Type B pancreatic cell (in vitro differentiated cells): ENCODE data around the gene RCN1. TPM values are rescaled to one million over a fixed set of nuclear protein-coding genes. Genes with fewer than 3 reads are reported as not detected.

Source experiments
- DNase-seq: peaks from one replicate; pipeline ENCODE4 v3.0.0; 2021; ENCODE audit warnings: mixed read lengths; ENCODE audit not compliant: unreplicated experiment; ENCODE audit errors: extremely low spot score
- H3K27ac Mint-ChIP-seq: 2 replicates; pipeline ENCODE4 v1.8.0; 2021; ENCODE audit warnings: mild to moderate bottlenecking, mixed read lengths
- H3K27me3 Mint-ChIP-seq: 2 replicates; pipeline ENCODE4 v1.8.0; 2021; ENCODE audit warnings: mixed read lengths
- H3K36me3 Mint-ChIP-seq: 2 replicates; pipeline ENCODE4 v1.8.0; 2021; ENCODE audit warnings: mixed read lengths
- H3K4me1 Mint-ChIP-seq: one replicate; pipeline ENCODE4 v1.8.0; 2021; ENCODE audit warnings: mixed read lengths; ENCODE audit not compliant: unreplicated experiment
- H3K4me3 Mint-ChIP-seq: 2 replicates; pipeline ENCODE4 v1.8.0; 2021; ENCODE audit warnings: mild to moderate bottlenecking, mixed read lengths
- H3K9me3 Mint-ChIP-seq: 2 replicates; pipeline ENCODE4 v1.8.0; 2021; ENCODE audit warnings: mixed read lengths
- total RNA-seq: library from RNA; stranded (reverse); gene quantifications from 2 replicates; pipeline ENCODE4 v1.2.1, GENCODE V29; 2021; ENCODE audit warnings: low replicate concordance
- TF ChIP-seq, protein P1 (sequence below): fragments of 200-600 bp; sonication (generic); conservative IDR thresholded peaks from 2 replicates; pipeline ENCODE4 v1.5.0; 2021; ENCODE audit warnings: antibody characterized with exemption, mild to moderate bottlenecking

RCN1 gene
- total RNA-seq, 1 donor from 2014 or later = 144 TPM

DNA sequence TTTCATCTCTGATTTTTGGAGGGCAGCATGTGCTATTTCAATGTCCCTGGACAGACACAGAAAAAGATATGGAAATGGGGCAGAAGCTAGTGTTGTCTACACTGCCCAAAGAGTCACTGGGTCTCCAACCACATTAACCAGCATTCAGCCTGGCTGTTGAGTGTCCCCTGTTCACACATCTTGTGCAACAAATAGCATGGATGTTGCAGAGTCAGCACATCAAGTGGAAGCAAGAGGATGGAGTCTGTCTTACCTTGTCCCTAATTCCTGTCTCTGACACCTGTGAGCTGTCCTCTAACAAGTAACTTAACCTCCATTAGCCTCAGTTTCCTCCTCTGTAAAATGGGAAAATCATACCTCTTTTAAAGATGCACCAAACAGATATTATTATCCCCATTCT, 60.2 kb downstream of the RCN1 start:
- TF ChIP-seq, protein P1, sequence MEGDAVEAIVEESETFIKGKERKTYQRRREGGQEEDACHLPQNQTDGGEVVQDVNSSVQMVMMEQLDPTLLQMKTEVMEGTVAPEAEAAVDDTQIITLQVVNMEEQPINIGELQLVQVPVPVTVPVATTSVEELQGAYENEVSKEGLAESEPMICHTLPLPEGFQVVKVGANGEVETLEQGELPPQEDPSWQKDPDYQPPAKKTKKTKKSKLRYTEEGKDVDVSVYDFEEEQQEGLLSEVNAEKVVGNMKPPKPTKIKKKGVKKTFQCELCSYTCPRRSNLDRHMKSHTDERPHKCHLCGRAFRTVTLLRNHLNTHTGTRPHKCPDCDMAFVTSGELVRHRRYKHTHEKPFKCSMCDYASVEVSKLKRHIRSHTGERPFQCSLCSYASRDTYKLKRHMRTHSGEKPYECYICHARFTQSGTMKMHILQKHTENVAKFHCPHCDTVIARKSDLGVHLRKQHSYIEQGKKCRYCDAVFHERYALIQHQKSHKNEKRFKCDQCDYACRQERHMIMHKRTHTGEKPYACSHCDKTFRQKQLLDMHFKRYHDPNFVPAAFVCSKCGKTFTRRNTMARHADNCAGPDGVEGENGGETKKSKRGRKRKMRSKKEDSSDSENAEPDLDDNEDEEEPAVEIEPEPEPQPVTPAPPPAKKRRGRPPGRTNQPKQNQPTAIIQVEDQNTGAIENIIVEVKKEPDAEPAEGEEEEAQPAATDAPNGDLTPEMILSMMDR = no peak
- peaks cover 30% of the 10 kb centered on the region for H3K27me3 Mint-ChIP-seq
- H3K4me3 Mint-ChIP-seq = no peak overlapping the region
- H3K4me1 Mint-ChIP-seq = no peaks in the 10 kb centered on the region
- no peaks in the 10 kb centered on the region for H3K36me3 Mint-ChIP-seq
- no peak overlapping the region for H3K27ac Mint-ChIP-seq
- no peak for DNase-seq
- H3K9me3 Mint-ChIP-seq = no peaks in the 10 kb centered on the region

DNA sequence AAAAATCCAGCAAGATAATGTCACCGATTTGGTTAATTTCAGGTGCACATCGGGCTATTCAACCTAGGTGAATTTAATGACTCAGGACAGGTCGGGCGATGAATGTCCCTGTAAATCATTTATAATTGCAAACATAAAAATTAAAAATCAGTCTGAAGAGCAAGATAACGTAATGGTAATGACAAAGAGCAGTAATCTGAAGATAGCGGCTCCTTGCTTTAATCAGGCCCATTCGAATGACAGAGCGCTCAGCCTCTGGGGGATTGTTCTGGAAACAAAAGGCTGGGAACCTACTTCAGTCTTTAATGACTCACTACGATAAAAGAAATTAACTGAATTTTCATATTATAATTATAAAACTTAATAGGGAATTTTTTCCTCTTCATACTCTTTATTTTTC, 61.3 kb downstream of the RCN1 start:
- H3K36me3 Mint-ChIP-seq = no peaks in the 10 kb centered on the region
- H3K4me3 Mint-ChIP-seq = no peak overlapping the region
- H3K27ac Mint-ChIP-seq = no peak overlapping the region
- H3K9me3 Mint-ChIP-seq = no peaks in the 10 kb centered on the region
- H3K4me1 Mint-ChIP-seq = no peaks in the 10 kb centered on the region
- no peak for DNase-seq
- TF ChIP-seq, protein P1 = no peak
- peaks cover 26% of the 10 kb centered on the region for H3K27me3 Mint-ChIP-seq

DNA sequence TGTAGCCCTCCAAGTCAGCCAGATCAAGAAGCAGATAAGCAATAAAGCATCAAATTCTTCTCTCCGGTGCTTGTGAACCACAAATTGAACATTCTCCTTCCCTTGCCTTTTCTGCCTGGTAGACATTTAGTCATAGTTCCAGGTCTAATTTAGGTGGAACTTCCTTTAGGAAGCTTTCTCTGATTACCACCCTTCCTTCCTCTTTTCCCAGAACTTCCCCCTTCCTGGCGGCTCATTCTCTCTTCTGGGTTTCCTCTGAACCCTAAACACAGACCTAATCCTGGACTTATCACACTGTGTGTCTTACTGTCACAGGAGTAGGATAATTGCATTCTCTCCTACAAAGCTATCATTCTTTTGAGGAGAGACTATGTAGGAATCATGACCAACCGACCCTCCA, 61.9 kb downstream of the RCN1 start:
- Mint-ChIP-seq H3K36me3 (no peaks in the 10 kb centered on the region), H3K4me3 (no peak overlapping the region), H3K9me3 (no peaks in the 10 kb centered on the region), H3K27me3 (peaks cover 23% of the 10 kb centered on the region), H3K27ac (no peak overlapping the region), H3K4me1 (no peaks in the 10 kb centered on the region)
- TF ChIP-seq, protein P1 = no peak
- DNase-seq = no peak

DNA sequence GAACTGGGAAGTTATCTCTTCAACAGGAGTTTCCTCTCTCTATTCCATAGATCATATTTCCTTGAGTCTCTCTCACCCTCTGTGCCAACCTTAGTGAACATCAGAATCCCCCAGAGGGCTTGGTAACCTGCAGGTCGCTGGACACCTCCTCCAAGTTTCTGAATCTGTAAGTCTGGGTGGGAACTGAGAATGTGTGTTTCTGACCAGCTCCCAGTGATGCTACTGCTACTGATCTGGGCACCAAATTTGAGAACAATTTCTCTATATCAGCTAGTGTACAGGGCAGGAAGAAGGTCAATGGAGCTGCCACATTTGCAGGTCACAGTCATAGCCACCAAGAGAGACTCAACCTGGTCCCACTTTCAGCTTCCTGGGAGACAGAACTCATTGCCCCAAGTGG, 62.9 kb downstream of the RCN1 start:
- Mint-ChIP-seq H3K27me3 (peaks cover 23% of the 10 kb centered on the region), H3K27ac (no peak overlapping the region), H3K36me3 (no peaks in the 10 kb centered on the region), H3K4me1 (no peaks in the 10 kb centered on the region), H3K9me3 (no peaks in the 10 kb centered on the region), H3K4me3 (no peak overlapping the region)
- TF ChIP-seq, protein P1 = no peak
- DNase-seq = no peak

DNA sequence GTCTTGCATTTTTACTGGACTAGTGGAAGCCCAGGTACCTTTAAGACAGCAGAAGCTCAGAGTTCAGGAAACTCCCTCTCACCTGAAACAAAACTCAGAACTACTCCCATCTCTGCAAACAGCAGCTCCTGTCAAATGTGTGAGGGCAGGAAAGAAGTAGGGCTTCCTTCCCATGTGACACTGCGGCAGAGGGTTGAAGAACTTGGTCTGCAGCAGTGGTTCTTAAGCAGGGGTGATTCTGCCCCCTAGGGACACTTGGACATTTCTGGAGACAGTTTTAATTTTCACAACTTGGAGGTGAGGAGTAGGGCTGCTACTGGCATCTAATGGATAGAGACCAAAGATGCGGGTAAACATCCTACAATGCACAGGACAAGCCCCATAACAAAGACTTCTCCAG, 63.4 kb downstream of the RCN1 start:
- Mint-ChIP-seq H3K4me1 (no peaks in the 10 kb centered on the region), H3K9me3 (no peaks in the 10 kb centered on the region), H3K36me3 (no peaks in the 10 kb centered on the region), H3K27ac (no peak overlapping the region), H3K4me3 (no peak overlapping the region), H3K27me3 (peaks cover 23% of the 10 kb centered on the region)
- no peak for DNase-seq
- TF ChIP-seq, protein P1 = no peak
